GM12892 (cell line): ENCODE measurements around the gene DNAJC7.

Experiments
- DNase-seq: peaks from one replicate; pipeline ENCODE4 v3.0.0; 2011; ENCODE audit not compliant: insufficient read length
- FAIRE-seq: peaks from 2 replicates; lab custom pipeline; 2011; peaks lifted over from hg19 to GRCh38; lab: Jason Lieb, UNC
- POLR2A ChIP-seq: IDR thresholded peaks from 2 replicates; pipeline ENCODE4 v1.6.1; 2011; ENCODE audit warnings: low read depth, low read length, control low read depth
- POLR2AphosphoS5 ChIP-seq: IDR thresholded peaks from 2 replicates; pipeline ENCODE4 v1.6.1; 2011; ENCODE audit warnings: low read depth, low read length, control low read depth
- TAF1 ChIP-seq: IDR thresholded peaks from 2 replicates; pipeline ENCODE4 v1.6.1; 2011; ENCODE audit warnings: low read depth, mild to moderate bottlenecking, control low read depth, low read length, borderline replicate concordance

Gene DNAJC7

GRCh38 chr17:42052346-42052877, 35.2 kb upstream of the DNAJC7 start:
- no peak for DNase-seq
- peak; percentile 48 for FAIRE-seq
- no peak for TF ChIP-seq POLR2A

GRCh38 chr17:42051645-42052044, 34.4 kb upstream of the DNAJC7 start:
- no peak for TF ChIP-seq POLR2A
- no peak for TF ChIP-seq TAF1
- no peak for TF ChIP-seq POLR2AphosphoS5
- FAIRE-seq (no peak), DNase-seq (no peak)

GRCh38 chr17:42051013-42051400, 33.8 kb upstream of the DNAJC7 start:
- DNase-seq (no peak), FAIRE-seq (no peak)
- TF ChIP-seq POLR2A (no peak), POLR2AphosphoS5 (no peak), TAF1 (no peak)

GRCh38 chr17:42050393-42051012, 33.3 kb upstream of the DNAJC7 start, which contains the start of gene C17orf113:
C17orf113 (minus strand) TSS chr17:42050601; CDS start chr17:42043376, 7,225 bp downstream.
- peak; percentile 74 for DNase-seq
- FAIRE-seq = peak; percentile 51

GRCh38 chr17:42049834-42050392, 32.7 kb upstream of the DNAJC7 start:
- FAIRE-seq = no peak
- no peak for TF ChIP-seq POLR2AphosphoS5
- no peak for TF ChIP-seq TAF1
- no peak for TF ChIP-seq POLR2A

More at GRCh38 chr17:42050393-42051012, 33.3 kb upstream of the DNAJC7 start, which contains the start of gene C17orf113:
- TF ChIP-seq POLR2AphosphoS5 (no peak), POLR2A (no peak), TAF1 (no peak)

GRCh38 chr17:42047343-42047742, 30.1 kb upstream of the DNAJC7 start:
- no peak for FAIRE-seq
- DNase-seq = no peak
- TF ChIP-seq POLR2A (no peak), POLR2AphosphoS5 (no peak), TAF1 (no peak)

More at GRCh38 chr17:42049834-42050392, 32.7 kb upstream of the DNAJC7 start:
- DNase-seq = no peak

GRCh38 chr17:42045719-42046118, 28.5 kb upstream of the DNAJC7 start:
- FAIRE-seq = no peak
- DNase-seq = no peak
- TF ChIP-seq POLR2A (no peak), TAF1 (no peak), POLR2AphosphoS5 (no peak)

GRCh38 chr17:42042598-42043319, 25.5 kb upstream of the DNAJC7 start:
- no peak for FAIRE-seq
- DNase-seq = no peak
- no peak for TF ChIP-seq POLR2AphosphoS5
- no peak for TF ChIP-seq POLR2A
- TF ChIP-seq TAF1 = no peak

- no peak for TF ChIP-seq POLR2AphosphoS5
- TF ChIP-seq TAF1 = no peak
- TF ChIP-seq POLR2A = no peak
- DNase-seq = no peak
- no peak for FAIRE-seq
Observed at GRCh38 chr17:42041619-42042018, 24.4 kb upstream of the DNAJC7 start.

- TF ChIP-seq TAF1 (no peak), POLR2A (no peak), POLR2AphosphoS5 (no peak)
- DNase-seq = no peak
- FAIRE-seq = no peak
Observed at GRCh38 chr17:42040818-42041217, 23.6 kb upstream of the DNAJC7 start.
